RKO (cell line): ENCODE results near the gene ZNF644.
"Not testable (repeated sequence)": the region's sequence is repeated elsewhere in the genome, so short reads cannot be mapped to it uniquely, and the experiment has no call there.

Source experiments
- DNase-seq: peaks from one replicate; pipeline ENCODE4 v3.0.0-alpha.2; 2016; ENCODE audit warnings: low spot score

ZNF644 gene

GRCh38 chr1:90986953-90987352 is 34.9 kb downstream of the ZNF644 start:
- no peak for DNase-seq

GRCh38 chr1:90977522-90977921 is 44.3 kb downstream of the ZNF644 start:
- DNase-seq = no peak

DNA sequence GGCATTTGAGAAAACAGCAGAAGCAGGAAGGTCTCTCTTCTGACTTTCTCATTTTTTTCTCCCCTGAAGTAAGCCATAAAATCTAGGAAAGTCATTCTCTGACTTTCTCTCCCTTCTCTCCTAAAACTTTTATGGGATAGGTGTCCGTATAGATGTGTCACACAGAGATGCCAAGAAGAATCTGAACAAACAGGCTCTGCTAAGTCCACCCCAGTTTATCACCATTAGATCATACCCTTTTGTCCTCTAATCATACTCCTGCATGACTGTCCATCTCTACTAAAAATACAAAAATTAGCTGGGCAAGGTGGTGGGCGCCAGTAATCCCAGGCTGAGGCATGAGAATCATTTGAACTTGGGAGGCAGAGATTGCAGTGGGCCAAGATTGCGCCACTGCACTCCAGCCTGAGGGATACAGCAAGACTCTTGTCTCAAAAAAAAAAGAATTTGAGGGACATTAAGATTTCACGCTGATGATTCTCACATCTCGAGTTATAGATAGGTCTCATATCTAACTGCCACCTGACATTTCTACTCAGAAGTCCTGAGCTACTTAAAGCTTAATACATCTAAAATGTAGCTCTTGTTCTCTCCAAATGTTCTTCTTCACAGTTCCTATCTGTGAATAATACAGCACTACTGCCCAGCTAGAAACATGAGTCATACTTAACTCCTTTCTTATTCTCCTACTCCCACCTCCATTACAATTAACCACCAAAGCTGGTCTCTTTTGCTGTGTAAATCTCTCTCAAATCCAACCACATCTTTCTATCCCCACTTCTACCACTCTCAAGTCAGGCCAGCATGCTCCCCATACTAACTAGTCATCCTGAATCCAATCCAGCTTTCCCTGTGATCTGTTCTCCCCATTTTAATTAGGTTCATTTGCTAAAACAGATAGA is 47.7 kb downstream of the ZNF644 start:
- DNase-seq = peak; percentile 29

DNA sequence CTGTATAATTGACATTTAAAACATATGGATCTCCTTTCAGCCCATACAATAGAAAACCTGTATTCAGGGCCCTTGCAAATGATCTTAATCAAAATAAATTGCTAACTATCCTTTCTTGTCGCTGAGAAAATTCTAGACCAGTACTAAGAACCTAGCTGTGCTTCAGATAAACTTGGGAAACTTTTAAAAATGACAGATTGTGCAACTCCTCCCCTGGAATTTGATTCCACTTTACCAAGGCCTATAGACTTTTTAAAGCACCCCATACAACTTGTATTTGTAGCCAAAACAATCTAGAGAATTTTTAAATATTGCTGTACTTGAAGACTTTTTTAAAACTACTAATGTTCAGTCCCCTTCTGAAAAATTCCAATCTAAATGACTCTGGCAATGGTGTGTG is 51.6 kb downstream of the ZNF644 start:
- DNase-seq = no peak

GRCh38 chr1:90969241-90969640 is 52.6 kb downstream of the ZNF644 start:
- DNase-seq = no peak

DNA sequence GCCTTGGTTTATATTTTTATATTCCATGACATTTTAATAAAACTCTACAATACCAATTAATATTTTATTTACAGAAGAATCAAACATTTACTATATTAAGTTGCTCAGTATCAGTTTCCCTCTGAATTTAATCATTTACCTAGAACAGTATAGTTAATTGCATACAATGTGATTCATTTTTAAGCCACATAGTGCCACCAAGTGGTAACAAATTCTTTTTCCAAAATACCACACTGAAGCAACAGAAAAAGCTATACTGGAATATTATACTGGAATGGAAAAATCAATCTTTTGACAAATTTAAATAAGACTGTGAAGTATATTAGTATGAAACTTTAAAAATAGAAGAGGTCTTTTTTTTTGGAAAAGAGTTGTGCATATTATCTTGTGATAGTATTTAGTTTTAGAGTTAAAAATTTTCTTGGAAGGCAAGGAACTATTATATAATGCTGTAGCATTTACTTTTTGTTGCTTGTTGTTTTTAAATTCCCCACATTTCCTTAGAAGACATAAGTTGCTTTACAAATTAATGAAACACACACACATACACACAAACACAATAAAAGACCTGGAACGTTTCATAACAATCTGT is 57.3 kb downstream of the ZNF644 start:
- DNase-seq = peak; percentile 43

DNA sequence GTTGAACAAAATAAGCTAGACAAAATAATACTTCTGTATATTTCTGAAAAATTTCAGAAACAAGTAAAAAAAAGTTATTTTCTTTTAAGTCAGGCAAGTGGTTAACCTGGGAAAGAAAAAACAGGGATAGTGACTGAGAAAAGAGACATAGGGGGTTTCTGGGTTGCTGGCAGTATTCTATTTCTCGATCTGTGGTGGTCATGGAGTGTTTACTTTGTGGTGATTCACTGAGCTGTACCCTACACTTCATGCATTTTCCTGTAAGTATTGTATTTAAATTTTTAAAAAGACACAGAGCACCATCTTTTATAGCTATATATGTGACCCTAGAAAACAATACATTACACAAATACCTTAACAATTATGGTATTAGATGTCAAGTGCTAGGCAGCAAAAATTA is 58.2 kb downstream of the ZNF644 start:
- DNase-seq = no peak

DNA sequence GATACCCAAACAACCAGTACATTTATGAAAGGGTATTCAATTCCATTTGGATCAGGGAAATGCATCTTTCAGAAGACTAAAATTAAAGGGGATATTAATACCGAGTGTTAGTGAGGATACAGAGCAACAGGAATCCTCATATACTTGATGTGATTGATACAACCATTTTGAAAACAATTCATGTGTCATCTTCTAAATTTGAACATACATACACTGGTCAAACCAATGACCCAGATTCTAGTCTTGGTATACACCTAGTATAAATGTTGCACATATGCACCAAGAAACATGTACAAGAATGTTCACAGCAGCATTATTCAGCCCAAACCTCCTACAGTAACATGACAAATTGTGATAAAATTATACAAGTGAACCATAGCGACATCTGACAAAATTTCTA is 58.6 kb downstream of the ZNF644 start:
- DNase-seq = no peak

- DNase-seq = no peak
Observed at GRCh38 chr1:90959352-90960206, 62.3 kb downstream of the ZNF644 start.

DNA sequence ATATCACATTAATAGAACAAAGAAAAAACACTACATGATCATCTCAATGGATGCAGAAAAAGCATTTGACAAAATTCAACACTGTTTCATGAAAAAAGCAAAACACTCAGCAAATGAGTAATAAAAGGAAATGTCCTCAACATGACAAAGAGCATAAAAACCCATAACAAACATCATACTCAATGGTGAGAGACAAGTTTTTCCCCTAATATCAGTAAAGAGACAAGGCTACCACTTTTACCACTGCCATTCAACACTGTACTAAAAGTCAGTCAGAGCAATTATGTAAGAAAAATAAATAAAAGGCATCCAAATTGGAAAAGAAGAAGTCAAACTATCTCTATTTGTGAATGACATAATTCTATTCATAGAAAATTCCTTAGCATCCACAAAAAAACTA is 64.3 kb downstream of the ZNF644 start:
- no peak for DNase-seq

DNA sequence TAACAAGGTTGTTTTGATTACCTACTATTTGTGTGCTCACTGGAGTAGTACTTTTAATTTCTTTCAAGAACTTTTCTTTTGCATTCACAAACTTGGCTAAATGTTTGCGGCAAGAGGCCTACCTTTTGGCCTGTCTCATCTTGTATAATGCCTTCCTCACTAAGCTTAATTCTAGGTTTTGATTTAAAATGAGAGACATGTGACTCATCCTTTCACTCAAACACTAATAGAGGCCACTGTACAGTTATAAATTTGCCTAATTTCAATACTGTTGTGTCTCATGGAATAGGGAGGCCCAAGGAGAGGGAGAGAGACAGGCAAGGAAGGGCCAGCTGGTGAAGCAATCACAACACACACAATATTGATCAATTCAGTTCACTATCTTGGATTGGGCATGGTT is 66.1 kb downstream of the ZNF644 start:
- no peak for DNase-seq

DNA sequence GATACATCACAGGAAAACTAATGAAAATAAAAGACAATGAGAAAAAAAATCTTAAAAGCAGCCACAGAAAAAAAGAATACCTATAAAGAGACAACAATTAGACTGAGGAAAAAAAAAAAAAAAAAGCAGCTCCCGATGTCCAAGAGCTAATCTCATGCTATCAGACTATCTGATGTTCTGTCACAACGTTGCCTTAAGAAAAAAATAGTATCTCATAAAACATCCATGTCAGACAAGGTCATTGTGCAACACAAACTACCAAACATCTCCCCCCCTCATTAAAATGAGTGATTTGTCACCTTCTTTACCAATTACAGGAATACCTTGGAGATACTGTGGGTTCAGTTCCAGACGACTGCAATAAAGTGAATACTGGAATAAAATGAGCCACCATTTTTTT is 68.9 kb downstream of the ZNF644 start:
- DNase-seq = no peak

DNA sequence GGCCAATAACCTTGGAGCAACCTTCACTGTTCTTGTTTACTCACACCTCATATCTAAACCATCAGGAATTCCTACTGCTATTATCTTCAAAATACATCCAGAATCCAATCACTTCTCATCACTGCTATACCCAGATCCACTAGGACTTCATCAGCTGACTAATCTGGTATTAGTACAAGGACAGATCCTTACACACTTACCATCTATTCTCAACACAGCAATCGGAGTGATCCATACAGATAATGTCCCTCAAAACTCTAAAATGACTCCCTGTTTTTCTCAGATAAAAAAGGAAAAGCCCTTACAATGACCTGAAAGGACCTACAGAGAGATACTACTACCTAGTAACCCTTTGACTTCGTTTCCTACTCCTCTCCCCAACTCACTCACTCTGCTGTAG is 70.8 kb downstream of the ZNF644 start:
- no peak for DNase-seq

- no peak for DNase-seq
Observed at GRCh38 chr1:90948301-90948700, 73.5 kb downstream of the ZNF644 start.

DNA sequence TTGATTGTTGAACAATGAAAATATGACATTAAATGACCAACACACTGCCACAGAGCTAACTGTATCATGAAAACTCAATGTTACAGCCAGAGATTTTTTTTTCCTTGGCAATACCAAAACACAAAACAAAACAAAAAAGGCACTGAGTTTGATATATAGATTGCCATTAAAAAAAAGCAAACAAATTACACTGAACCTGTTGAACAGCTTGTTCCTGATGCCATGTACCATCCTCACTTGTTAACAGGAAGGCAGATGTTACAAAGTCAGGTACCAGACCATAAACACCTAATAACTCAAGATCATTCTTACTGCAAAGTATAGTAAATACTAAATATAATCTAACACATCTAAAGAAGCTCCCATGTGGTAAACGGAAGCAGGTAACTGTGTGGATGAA is 75.2 kb downstream of the ZNF644 start:
- DNase-seq = no peak

DNA sequence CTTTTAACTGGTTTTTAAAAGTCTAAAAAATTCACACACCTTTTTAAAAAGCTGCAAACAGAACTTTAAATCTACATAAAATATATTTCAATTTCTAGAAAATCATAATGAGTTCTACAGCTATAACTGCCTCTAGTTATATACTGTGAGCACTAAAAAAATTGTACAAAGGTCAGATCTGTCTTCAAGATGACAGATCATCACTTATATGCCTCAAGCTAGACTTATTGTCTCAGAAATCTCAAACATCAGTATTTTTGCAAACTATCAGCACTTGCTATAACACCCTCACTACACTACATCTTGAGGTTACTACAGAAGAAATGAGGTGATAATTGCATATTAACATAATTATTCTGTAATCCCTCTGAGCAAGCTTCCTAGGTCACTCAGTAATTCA is 76.5 kb downstream of the ZNF644 start:
- no peak for DNase-seq

- DNase-seq = no peak
Observed at GRCh38 chr1:90943966-90944365, 77.9 kb downstream of the ZNF644 start.

- DNase-seq = no peak
Observed at GRCh38 chr1:90940746-90941145, 81.1 kb downstream of the ZNF644 start.

- DNase-seq = no peak
Observed at GRCh38 chr1:90936731-90937130, 85.1 kb downstream of the ZNF644 start.

- DNase-seq = no peak
Observed at GRCh38 chr1:90936061-90936460, 85.8 kb downstream of the ZNF644 start.

GRCh38 chr1:90928231-90928630 is 93.6 kb downstream of the ZNF644 start:
- not testable (repeated sequence) for DNase-seq

- DNase-seq = not testable (repeated sequence)
Observed at GRCh38 chr1:90927674-90928073, 94.2 kb downstream of the ZNF644 start.

GRCh38 chr1:90926971-90927370 is 94.9 kb downstream of the ZNF644 start:
- DNase-seq = no peak
